HG03558 (cell line): ENCODE data around the gene POLD2.

Source experiments
- ATAC-seq: cut with Tn5 transposase; IDR thresholded peaks from one replicate; pipeline ENCODE4 v1.9.1; 2021; ENCODE audit warnings: moderate number of reproducible peaks; ENCODE audit not compliant: unreplicated experiment; ENCODE audit errors: extremely low read depth

The POLD2 gene

GRCh38 chr7:44153948-44154335 is 30.6 kb upstream of the POLD2 start:
- ATAC-seq, result no peak

GRCh38 chr7:44152971-44153947 is 29.9 kb upstream of the POLD2 start:
- no peak for ATAC-seq

DNA sequence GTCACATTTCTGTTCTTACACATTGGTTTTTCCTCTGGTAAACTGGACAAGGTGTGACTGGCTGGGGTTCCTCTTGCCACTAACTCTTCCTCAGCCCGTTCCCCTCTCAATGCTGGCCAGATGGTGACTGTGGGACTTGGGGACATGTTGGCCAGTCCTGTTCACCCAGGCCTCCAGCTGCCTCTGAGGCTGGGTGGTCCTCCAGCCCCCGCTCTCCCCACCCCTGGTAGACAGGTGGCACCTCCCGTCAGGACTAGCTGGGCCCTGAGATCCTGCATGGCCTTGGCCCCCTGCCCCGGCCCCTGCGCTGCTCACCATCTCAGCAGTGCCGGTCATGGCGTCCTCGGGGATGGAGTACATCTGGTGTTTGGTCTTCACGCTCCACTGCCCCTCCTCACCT is 28.6 kb upstream of the POLD2 start:
- ATAC-seq, result no peak

GRCh38 chr7:44150966-44151941 is 27.9 kb upstream of the POLD2 start:
- no peak for ATAC-seq

DNA sequence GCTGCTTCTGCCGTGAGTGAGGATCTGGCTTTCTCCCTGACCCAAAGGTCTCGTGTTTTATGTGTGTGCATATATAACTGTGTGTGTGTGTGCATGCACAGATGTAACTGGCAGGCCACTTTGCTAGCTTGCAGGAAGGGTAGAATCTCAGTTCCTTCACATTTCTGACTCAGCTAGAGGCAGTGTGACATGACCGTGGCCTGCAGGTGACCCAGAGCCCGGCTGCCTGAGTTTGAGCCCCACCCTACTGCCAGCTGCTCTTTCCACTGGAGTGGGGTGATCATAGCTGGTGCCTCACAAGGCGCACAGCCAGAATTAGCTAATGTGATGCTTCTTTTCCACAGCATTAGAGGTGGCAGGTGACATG is 27.1 kb upstream of the POLD2 start:
- ATAC-seq, result no peak

GRCh38 chr7:44149571-44150465 is 26.5 kb upstream of the POLD2 start:
- no peak for ATAC-seq

GRCh38 chr7:44148961-44149536 is 25.7 kb upstream of the POLD2 start:
- ATAC-seq, result no peak

DNA sequence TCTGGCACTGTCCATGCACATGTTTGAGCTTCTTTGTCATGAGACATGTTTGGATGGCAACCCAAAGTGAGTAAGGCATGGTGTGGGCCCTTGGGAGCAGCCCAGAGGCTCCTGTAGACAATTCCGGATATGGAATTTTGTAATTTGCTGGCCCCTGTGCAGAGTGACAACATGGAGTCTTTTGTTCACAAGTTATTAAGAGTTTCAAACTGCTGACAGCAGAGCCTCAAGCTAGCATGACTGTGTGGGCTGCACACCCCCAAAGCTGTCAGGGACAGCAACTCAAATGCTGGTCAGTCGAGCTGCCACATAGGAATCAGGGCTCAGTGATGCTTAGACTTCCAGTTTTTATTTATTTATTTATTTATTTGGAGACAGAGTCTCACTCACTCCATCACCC is 24.8 kb upstream of the POLD2 start:
- ATAC-seq, result no peak

GRCh38 chr7:44147026-44147991 is 24.0 kb upstream of the POLD2 start:
- no peak for ATAC-seq

DNA sequence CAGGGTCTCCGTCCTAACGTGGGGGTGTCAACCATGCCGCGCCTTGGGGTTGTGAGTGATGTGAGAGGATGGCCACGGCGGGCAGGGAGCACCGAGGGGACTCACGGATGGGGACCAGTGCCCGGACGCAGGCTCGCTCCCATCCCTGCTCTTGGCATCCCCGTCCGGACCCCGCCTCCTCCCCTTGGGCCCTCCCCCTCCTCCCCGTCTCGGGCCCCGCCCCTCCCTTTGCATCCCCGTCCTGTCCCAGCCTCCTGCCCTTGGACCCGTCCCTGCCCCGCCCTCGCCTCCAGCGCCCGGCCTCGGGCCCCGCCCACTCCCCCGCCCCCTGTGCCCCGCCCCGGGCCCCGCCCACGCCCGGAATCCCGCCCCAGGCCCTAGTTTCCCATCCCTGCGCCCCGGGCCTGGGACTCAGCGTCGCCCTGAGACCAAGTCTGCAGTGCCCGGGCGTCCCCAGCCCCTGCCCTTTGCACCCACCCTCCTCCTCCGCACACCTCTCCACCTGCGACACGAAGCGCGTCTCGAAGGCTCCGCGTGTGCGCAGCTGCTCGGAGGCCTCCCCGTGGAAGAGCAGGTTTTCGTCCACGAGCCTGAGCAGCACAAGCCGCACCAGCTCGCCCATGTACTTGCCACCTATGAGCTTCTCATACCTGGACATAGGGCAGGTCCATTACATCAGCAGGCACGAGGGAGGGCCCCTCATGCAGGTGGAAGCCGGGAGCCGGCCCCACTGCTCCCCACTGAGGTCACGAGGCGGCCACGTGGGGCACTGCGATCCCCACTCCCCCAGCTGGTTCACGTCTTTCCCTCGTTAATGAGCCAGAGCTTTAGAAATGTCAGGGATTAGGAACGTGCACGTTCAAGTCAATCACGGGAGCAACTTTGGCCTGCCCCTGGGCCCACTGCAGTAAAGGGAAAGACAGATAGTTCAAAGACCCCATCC is 22.9 kb upstream of the POLD2 start:
- no peak for ATAC-seq

DNA sequence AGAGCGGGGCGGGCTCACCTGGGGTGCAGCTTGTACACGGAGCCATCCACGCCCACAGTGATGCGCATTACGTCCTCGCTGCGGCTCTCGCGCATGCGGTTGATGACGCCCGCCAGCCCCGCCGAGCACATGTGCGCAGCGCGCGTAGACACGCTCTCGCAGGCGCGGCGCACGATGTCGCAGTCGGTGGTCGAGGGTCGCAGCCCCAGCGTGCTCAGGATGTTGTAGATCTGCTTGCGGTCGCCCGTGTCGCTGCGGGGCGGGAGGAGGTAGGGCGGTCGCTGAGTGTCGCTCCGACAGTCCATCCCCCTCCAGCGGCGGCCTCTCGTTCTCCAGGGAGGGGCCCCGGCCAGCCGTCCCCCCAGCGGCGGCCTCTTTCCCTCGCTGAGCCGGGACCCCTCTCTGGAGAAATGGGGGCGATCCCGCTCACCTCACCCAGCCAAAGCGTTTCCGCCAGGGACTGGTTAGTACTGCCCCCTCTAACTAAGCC is 22.2 kb upstream of the POLD2 start:
- no peak for ATAC-seq

- no peak for ATAC-seq
Observed at GRCh38 chr7:44144968-44145478, 21.7 kb upstream of the POLD2 start.

DNA sequence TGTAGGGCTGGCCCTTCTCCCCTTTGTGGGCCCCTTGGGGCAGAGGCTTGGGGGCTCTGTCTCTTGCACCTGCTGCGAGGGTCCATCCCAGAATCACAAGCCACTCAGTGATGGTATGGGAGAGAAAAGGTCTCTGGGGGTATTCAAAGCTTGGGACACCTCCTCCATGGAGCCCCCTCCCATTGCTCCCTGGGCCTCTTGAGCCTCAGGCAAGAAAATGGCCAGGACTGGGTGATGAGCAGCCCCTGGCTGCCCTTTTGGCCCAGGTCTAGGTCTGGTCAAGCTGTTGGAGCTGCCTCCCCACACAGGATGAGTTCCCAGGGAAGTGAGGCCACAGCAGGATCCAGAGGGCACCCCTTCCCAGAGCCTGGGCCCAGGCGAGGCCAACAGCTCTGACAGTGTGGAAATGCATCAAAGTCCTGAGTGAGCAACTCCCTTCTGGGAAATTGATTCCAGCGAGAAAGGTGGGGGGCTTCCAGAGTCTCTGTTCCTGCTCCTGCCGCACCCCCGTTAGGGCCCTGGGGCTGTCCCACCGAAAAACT is 21.1 kb upstream of the POLD2 start:
- no peak for ATAC-seq

GRCh38 chr7:44143646-44144250 is 20.4 kb upstream of the POLD2 start:
- no peak for ATAC-seq

DNA sequence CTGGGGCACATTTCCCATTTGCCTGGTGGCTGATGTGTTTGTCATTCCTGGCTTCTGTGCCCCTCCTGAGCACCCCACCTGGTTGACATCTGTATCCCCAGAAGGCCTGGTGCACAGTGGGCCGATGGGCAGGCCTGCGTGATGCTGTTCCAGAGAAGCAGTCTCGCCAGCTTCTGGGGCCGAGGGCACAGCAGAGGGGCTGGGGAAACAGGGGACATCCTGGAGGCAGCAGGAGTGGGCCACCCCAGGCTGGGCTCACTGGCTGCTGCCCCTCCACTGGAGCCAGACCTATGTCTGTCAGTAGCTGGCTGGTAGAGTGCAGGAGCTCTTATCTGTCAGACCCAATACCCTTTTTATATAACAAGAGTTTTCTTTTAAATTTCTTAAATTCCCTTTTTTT is 18.7 kb upstream of the POLD2 start:
- ATAC-seq, result no peak

DNA sequence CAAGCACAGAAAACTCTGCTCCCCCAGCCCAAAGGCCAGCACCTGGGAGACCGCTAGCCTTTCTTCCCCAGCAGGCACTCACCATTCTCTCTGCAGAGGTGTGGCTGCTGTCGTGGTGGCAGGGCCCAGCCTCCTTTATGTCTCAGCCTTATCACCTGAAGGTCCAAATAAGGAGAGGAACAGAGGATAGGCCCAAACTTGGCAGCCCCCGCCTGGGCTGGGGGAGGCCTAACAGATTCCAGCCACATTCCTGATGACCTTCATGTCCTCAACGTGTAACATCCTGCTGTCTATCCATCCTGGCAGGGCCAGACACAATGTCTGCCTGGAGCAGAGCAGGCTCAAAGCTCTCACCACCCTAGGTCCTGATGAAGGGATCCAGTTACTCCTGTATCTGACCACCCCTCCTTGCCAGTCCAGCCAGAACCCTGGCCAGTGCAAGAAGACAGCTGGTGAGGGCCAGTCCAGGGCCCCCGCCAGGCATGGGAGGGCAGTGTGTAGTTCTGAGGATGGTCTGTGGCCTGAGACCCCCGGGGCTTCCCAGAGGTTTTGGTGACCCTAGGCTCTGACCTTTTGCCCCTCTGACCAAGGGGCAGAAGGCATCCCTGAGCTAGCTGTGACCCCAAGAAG is 18.0 kb upstream of the POLD2 start, which contains the start of gene MYL7:
MYL7 (minus strand) TSS at position 112 of the 630 bp plus-strand sequence; CDS start at position 85, 27 bp downstream.
- no peak for ATAC-seq
